CD14-positive monocyte (primary cell): Measurements from ENCODE around the gene CBFB. TPM values are rescaled to one million over a fixed set of nuclear protein-coding genes. Genes with fewer than 3 reads are reported as not detected.

ENCODE experiments used
- DNase-seq, 3 donors: peaks; one replicate each; pipeline ENCODE4 v3.0.0-alpha.2; 2011 to 2022
- H2AFZ ChIP-seq: 2 replicates; pipeline ENCODE4 v1.6.0; 2012; ENCODE audit warnings: mild to moderate bottlenecking, low read depth, low read length, inconsistent platforms; ENCODE audit not compliant: insufficient read depth, poor library complexity, severe bottlenecking
- H3K27ac ChIP-seq, 2 donors: 1 replicate in 1 of 2; 2 replicates in 1 of 2; pipeline ENCODE4 v1.5.1; 2012 to 2013; ENCODE audit warnings: low read length in 2 of 2, control low read depth in 1 of 2, inconsistent platforms in 1 of 2, low read depth in 1 of 2, mild to moderate bottlenecking in 1 of 2
- H3K27me3 ChIP-seq, 2 donors: one replicate each; pipeline versions ENCODE4 v1.6.0 to v1.6.1; 2011 to 2013; ENCODE audit warnings: low read length in 2 of 2; ENCODE audit not compliant: control insufficient read depth in 2 of 2, insufficient read depth in 2 of 2
- H3K36me3 ChIP-seq, 2 donors: replicated peaks in 1 of 2; 1 replicate in 1 of 2; 2 replicates in 1 of 2; pipeline versions ENCODE4 v1.5.1 to v1.6.1; 2012 to 2013; ENCODE audit warnings: low read length in 2 of 2, control low read depth in 1 of 2, inconsistent platforms in 1 of 2, mild to moderate bottlenecking in 1 of 2; ENCODE audit not compliant: insufficient read depth in 2 of 2, control insufficient read depth in 1 of 2
- H3K4me1 ChIP-seq, 2 donors: 1 replicate in 1 of 2; 2 replicates in 1 of 2; pipeline versions ENCODE4 v1.5.1 to v1.6.1; 2012 to 2013; ENCODE audit warnings: low read length in 2 of 2, control low read depth in 1 of 2, inconsistent platforms in 1 of 2, mild to moderate bottlenecking in 1 of 2, moderate library complexity in 1 of 2; ENCODE audit not compliant: insufficient read depth in 2 of 2, control insufficient read depth in 1 of 2
- H3K4me2 ChIP-seq: replicated peaks from 2 replicates; pipeline ENCODE3; 2012; ENCODE audit warnings: low read length, moderate library complexity, mild to moderate bottlenecking; ENCODE audit not compliant: poor library complexity, severe bottlenecking; ENCODE audit errors: extremely low read depth
- H3K4me3 ChIP-seq, 3 experiments: fragments of 200-600 bp in 1 of 3; sonication (generic) in 1 of 3; replicated peaks in 1 of 3; 1 replicate in 2 of 3; 2 replicates in 1 of 3; pipeline ENCODE4 v1.5.1; 2011 to 2013; ENCODE audit warnings: low read length in 3 of 3, mild to moderate bottlenecking in 3 of 3, control low read depth in 2 of 3, low read depth in 2 of 3, inconsistent platforms in 1 of 3, moderate library complexity in 1 of 3
- H3K79me2 ChIP-seq: 2 replicates; pipeline ENCODE4 v1.6.0; 2012; ENCODE audit warnings: mild to moderate bottlenecking, control low read depth, inconsistent platforms, low read length, moderate library complexity; ENCODE audit not compliant: insufficient read depth
- H3K9ac ChIP-seq: 2 replicates; pipeline ENCODE4 v1.6.0; 2017; ENCODE audit warnings: low read length, mild to moderate bottlenecking; ENCODE audit not compliant: insufficient read depth, poor library complexity, severe bottlenecking
- H3K9me3 ChIP-seq, 2 donors: replicated peaks in 1 of 2; 1 replicate in 1 of 2; 2 replicates in 1 of 2; pipeline versions ENCODE4 v1.5.1 to v1.6.1; 2012 to 2013; ENCODE audit warnings: low read length in 2 of 2, control low read depth in 1 of 2; ENCODE audit not compliant: control insufficient read depth in 1 of 2, insufficient read depth in 1 of 2
- H4K20me1 ChIP-seq: 2 replicates; pipeline ENCODE4 v1.6.0; 2012; ENCODE audit warnings: mild to moderate bottlenecking, low read length, control low read depth, moderate library complexity; ENCODE audit not compliant: insufficient read depth
- H3K27ac Mint-ChIP-seq, 7 donors: one replicate each; pipeline ENCODE4 v1.8.0; 2020; ENCODE audit warnings: mild to moderate bottlenecking in 7 of 7, mixed read lengths in 7 of 7, moderate library complexity in 6 of 7, inconsistent platforms in 2 of 7
- H3K27me3 Mint-ChIP-seq, 3 donors: one replicate each; pipeline ENCODE4 v1.8.0; 2021 to 2022; ENCODE audit warnings: low read depth in 3 of 3, mild to moderate bottlenecking in 3 of 3, mixed read lengths in 3 of 3, moderate library complexity in 3 of 3, inconsistent platforms in 1 of 3
- H3K36me3 Mint-ChIP-seq, 2 donors: one replicate each; pipeline ENCODE4 v1.8.0; 2020; ENCODE audit warnings: mixed read lengths in 2 of 2, inconsistent platforms in 1 of 2, mild to moderate bottlenecking in 1 of 2
- H3K4me1 Mint-ChIP-seq: one replicate; pipeline ENCODE4 v1.8.0; 2020; ENCODE audit warnings: mild to moderate bottlenecking, mixed read lengths
- H3K4me3 Mint-ChIP-seq, 2 donors: one replicate each; pipeline ENCODE4 v1.8.0; 2020; ENCODE audit warnings: mild to moderate bottlenecking in 2 of 2, mixed read lengths in 2 of 2, moderate library complexity in 1 of 2
- H3K9me3 Mint-ChIP-seq, 7 donors: one replicate each; pipeline ENCODE4 v1.8.0; 2020 to 2022; ENCODE audit warnings: mixed read lengths in 7 of 7, mild to moderate bottlenecking in 6 of 7, moderate library complexity in 6 of 7, inconsistent platforms in 2 of 7
- WGBS: methylation state at CpG from one replicate; pipeline ENCODE4 v1.1.5; 2013; ENCODE audit warnings: missing lambda C conversion rate; ENCODE audit not compliant: insufficient coverage; 5-methylcytosine and 5-hydroxymethylcytosine counted together
- intact Hi-C, 2 donors: fragments of 100-400 bp; cut with micrococcal nuclease; formaldehyde crosslinking; loops; one replicate each; pipeline versions ENCODE4 v1.15.0 to v1.15.1; 2023
- polyA plus RNA-seq, 3 donors: library from polyadenylated mRNA; depleted of rRNA in 1 of 3; unstranded in 2 of 3; stranded (reverse) in 1 of 3; fragments of 300-500 nt in 2 of 3; fragments of >200 nt in 1 of 3; fragmentation: Illumina TruSeq in 2 of 3; gene quantifications; 1 replicate in 2 of 3; 2 replicates in 1 of 3; pipeline ENCODE4 v1.2.3, GENCODE V29; 2012 to 2021
- TF ChIP-seq, protein P1 (sequence below): fragments of 200-600 bp; IDR thresholded peaks from one replicate; pipeline ENCODE4 v1.8.0; 2022; ENCODE audit warnings: antibody characterized with exemption, mild to moderate bottlenecking

CBFB gene
- polyA plus RNA-seq, 3 donors: 28.3 to 45.4 (median 29.5) TPM

DNA sequence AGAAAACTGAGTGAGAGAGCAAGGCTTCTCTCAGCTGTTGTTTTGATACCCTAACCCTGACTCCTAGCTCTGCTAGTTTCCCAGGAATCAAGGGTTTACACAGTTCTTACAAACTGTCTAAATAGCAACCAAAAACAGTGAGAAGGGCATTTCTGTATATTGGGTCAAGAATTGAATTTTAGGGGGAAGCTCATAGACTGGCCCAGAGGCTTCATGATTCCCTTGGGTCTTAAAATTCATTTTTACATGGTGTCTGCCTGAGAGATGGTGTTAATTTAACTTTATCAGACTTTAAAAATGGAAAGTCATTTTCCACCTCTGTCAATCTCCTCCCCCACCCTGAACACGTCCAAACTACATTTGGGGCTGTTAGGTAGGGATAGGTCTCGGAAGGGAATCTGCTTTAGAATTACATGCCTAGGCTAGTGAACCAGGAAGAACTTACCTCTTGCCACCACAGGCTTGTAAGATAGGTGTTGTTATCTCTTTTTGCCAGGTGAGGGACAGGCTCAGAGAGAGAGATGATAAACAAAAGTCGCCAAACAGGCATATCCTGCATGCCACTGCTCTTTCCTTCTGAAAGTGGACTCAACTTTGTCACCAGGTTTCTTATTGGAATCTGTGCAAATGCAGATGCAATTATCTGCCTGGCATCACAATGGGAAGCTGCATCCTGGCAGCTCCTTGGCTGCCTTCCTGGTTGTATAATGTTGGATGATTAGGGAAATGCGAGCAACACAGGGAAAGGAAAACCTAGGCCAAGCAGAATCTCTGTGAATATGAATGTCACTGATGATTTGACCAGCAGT is 83.8 kb downstream of the CBFB start:
- Mint-ChIP-seq H3K9me3 (peaks cover 0 to 1% (median 0%) of the 10 kb centered on the region in 7 donors), H3K27me3 (no peaks in the 10 kb centered on the region), H3K4me1 (peaks cover 77% of the 10 kb centered on the region), H3K27ac (peak overlapping the region in 4 of 7 donors; percentile 12 to 99 (median 30)), H3K36me3 (peaks cover 33 to 41% of the 10 kb centered on the region in 2 donors), H3K4me3 (no peak overlapping the region)
- Histone ChIP-seq H3K79me2 (peaks cover 75% of the 10 kb centered on the region), H3K4me1 (peaks cover 71 to 79% of the 10 kb centered on the region in 2 donors), H3K9ac (no peak overlapping the region), H2AFZ (no peak overlapping the region), H3K36me3 (peaks cover 0 to 28% of the 10 kb centered on the region in 2 donors), H3K27me3 (no peaks in the 10 kb centered on the region), H4K20me1 (peaks cover 72% of the 10 kb centered on the region), H3K27ac (peak overlapping the region in 1 of 2 donors; percentile 99), H3K4me2 (no peak overlapping the region), H3K9me3 (no peaks in the 10 kb centered on the region), H3K4me3 (no peak overlapping the region)
- intact Hi-C loops: no loop called here
- WGBS: 83% methylated on average over 2 of the region's 4 CpGs
- TF ChIP-seq, protein P1, sequence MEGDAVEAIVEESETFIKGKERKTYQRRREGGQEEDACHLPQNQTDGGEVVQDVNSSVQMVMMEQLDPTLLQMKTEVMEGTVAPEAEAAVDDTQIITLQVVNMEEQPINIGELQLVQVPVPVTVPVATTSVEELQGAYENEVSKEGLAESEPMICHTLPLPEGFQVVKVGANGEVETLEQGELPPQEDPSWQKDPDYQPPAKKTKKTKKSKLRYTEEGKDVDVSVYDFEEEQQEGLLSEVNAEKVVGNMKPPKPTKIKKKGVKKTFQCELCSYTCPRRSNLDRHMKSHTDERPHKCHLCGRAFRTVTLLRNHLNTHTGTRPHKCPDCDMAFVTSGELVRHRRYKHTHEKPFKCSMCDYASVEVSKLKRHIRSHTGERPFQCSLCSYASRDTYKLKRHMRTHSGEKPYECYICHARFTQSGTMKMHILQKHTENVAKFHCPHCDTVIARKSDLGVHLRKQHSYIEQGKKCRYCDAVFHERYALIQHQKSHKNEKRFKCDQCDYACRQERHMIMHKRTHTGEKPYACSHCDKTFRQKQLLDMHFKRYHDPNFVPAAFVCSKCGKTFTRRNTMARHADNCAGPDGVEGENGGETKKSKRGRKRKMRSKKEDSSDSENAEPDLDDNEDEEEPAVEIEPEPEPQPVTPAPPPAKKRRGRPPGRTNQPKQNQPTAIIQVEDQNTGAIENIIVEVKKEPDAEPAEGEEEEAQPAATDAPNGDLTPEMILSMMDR: no peak
- no peak for DNase-seq

DNA sequence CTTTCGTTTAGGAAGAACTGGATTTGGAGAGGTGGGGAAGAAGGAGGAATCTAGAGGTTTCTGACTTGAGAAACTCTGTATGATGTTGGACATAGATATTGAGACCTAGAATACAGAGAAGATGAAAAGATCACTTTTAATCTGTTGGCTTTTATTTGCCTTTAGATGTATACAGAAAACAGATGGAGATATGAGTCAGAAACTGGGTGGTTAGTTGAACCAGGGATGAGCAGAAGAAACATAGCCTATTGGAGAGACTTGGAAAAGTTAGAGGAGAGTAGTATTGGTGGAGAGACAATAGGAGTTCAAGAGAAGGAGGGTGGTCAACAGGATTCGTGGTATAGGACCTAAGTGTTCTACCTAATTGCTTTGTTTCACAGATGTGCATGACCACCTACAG is 85.8 kb downstream of the CBFB start:
- Histone ChIP-seq H3K36me3 (peaks cover 5 to 38% of the 10 kb centered on the region in 2 donors), H3K4me2 (no peak overlapping the region), H3K9ac (peak overlapping the region; percentile 40), H4K20me1 (peaks cover 92% of the 10 kb centered on the region), H3K27me3 (no peaks in the 10 kb centered on the region), H2AFZ (no peak overlapping the region), H3K9me3 (no peaks in the 10 kb centered on the region), H3K79me2 (peaks cover 94% of the 10 kb centered on the region), H3K27ac (peak overlapping the region; percentile 56 to 96), H3K4me3 (peak overlapping the region in 1 of 3 experiments; percentile 14), H3K4me1 (peaks cover 66 to 70% of the 10 kb centered on the region in 2 donors)
- H3K36me3 Mint-ChIP-seq: peaks cover 42 to 54% of the 10 kb centered on the region in 2 donors
- H3K4me1 Mint-ChIP-seq: peaks cover 69% of the 10 kb centered on the region
- TF ChIP-seq, protein P1: no peak
- no peak for DNase-seq
- intact Hi-C loops: loop anchor here in 1 of 2 donors (5.0 kb wide), 1 partner anchor 87 kb away; the partner anchor contains the start of gene CBFB
- peaks cover 0 to 2% (median 0%) of the 10 kb centered on the region in 7 donors for H3K9me3 Mint-ChIP-seq
- peak overlapping the region; percentile 90 to 97 (median 96) for H3K27ac Mint-ChIP-seq
- peak overlapping the region in 1 of 2 donors; percentile 12 for H3K4me3 Mint-ChIP-seq
- WGBS: 100% methylated on average over 2 of the region's 2 CpGs
- no peaks in the 10 kb centered on the region for H3K27me3 Mint-ChIP-seq
